Bronchial epithelial cell (primary cell): ENCODE data around the gene ARHGAP22. TPM values are rescaled to one million over a fixed set of nuclear protein-coding genes. Genes with fewer than 3 reads are reported as not detected.

Source experiments
- DNase-seq: peaks from one replicate; pipeline ENCODE4 v3.0.0-alpha.2; 2010; ENCODE audit warnings: low read depth
- FAIRE-seq: peaks from 2 replicates; lab custom pipeline; 2011; peaks lifted over from hg19 to GRCh38; lab: Jason Lieb, UNC
- H3K27me3 ChIP-seq: 2 replicates; pipeline ENCODE4 v1.5.1; 2011; ENCODE audit warnings: low read length; ENCODE audit not compliant: control insufficient read depth, insufficient read depth
- H3K36me3 ChIP-seq: 2 replicates; pipeline ENCODE4 v1.5.1; 2011; ENCODE audit warnings: low read length; ENCODE audit not compliant: control insufficient read depth, insufficient read depth
- H3K4me3 ChIP-seq: 2 replicates; pipeline ENCODE4 v1.5.1; 2011; ENCODE audit warnings: mild to moderate bottlenecking, low read depth, low read length, control low read depth
- total RNA-seq: library from RNA; depleted of rRNA; stranded (reverse); fragments of >200 nt; gene quantifications from 2 replicates; pipeline ENCODE4 v1.2.1, GENCODE V29; 2014
- TF ChIP-seq, protein P1 (sequence below): IDR thresholded peaks from 2 replicates; pipeline ENCODE4 v1.5.1; 2011; ENCODE audit warnings: mild to moderate bottlenecking, moderate library complexity, low read length, control low read depth, inconsistent platforms; ENCODE audit not compliant: insufficient read depth, severe bottlenecking

The ARHGAP22 gene
- total RNA-seq, 1 donor from 2014 or later = 9.0 TPM

DNA sequence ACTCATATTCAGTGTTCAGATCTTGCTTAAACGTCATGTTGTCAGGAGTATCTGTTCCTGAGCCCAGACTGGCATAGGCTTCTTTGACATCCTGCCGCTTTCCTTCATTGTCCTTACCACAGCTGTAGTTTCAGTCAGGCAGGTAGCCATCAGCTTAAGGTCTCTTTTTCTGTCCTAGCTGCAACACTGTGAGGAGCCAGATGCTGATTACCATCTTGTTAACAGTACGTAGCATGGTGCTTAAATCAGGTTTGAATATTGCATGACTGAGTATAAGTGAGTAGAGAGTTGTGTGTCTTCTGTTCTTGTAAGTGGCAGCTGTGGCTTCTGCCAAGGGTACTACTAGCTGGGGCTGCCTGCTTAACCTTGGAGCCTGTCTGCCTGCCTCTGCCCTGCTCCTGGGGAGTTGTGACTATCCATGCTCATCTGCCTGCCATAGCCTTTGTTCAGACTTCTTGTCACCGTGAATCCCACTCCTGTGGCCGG is 205.8 kb downstream of the ARHGAP22 start:
- Histone ChIP-seq H3K4me3 (no peak overlapping the region), H3K36me3 (no peaks in the 10 kb centered on the region), H3K27me3 (no peaks in the 10 kb centered on the region)
- TF ChIP-seq, protein P1, sequence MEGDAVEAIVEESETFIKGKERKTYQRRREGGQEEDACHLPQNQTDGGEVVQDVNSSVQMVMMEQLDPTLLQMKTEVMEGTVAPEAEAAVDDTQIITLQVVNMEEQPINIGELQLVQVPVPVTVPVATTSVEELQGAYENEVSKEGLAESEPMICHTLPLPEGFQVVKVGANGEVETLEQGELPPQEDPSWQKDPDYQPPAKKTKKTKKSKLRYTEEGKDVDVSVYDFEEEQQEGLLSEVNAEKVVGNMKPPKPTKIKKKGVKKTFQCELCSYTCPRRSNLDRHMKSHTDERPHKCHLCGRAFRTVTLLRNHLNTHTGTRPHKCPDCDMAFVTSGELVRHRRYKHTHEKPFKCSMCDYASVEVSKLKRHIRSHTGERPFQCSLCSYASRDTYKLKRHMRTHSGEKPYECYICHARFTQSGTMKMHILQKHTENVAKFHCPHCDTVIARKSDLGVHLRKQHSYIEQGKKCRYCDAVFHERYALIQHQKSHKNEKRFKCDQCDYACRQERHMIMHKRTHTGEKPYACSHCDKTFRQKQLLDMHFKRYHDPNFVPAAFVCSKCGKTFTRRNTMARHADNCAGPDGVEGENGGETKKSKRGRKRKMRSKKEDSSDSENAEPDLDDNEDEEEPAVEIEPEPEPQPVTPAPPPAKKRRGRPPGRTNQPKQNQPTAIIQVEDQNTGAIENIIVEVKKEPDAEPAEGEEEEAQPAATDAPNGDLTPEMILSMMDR = no peak
- FAIRE-seq (no peak), DNase-seq (no peak)

DNA sequence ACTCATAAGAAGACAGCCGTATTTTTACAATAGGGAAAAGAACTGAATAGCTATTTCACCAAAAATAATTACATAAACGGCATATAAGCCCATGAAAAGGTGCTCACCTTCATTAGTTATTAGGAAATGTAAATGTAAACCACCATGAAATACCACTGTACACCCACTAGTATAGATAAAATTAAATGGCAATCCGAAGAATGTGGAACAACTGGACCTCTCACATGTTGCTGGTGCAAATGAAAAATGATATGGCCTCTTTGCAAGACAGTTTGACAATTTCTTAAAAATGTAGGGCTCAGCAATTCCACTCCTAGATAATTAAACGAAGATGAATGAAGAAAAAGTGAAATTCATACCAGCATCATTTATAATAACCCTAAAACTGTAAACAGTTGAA is 206.6 kb downstream of the ARHGAP22 start:
- DNase-seq (no peak), FAIRE-seq (no peak)
- TF ChIP-seq, protein P1 = no peak
- Histone ChIP-seq H3K36me3 (no peaks in the 10 kb centered on the region), H3K4me3 (no peak overlapping the region), H3K27me3 (no peaks in the 10 kb centered on the region)

Other genes starting within 250 kb of the ARHGAP22 start
- gene WDFY4, start 79.8 kb upstream of the ARHGAP22 start, total RNA-seq = under 0.01 TPM in 2 replicates